ENCODE results near the gene MAGT1. TPM values are rescaled to one million over a fixed set of nuclear protein-coding genes. Genes with fewer than 3 reads are reported as not detected.
"Not testable (repeated sequence)": the region's sequence is repeated elsewhere in the genome, so short reads cannot be mapped to it uniquely, and the experiment has no call there.

Gene MAGT1
- total and polyA plus RNA-seq, 9 donors: 36.1 to 54.4 (median 43.5) TPM

GRCh38 chrX:77892887-77893286 lies 2.3 kb downstream of the MAGT1 start:
- WGBS (ENCODE audit: insufficient coverage): no CpG with 5 or more reads among the region's 2 CpGs
- DNase-seq: no peak
- no peak overlapping the region for H3K4me3 ChIP-seq (ENCODE audit: low read length)
- no peaks in the 10 kb centered on the region for H3K36me3 ChIP-seq (ENCODE audit: control insufficient read depth, insufficient read depth, low read length)
- no peaks in the 10 kb centered on the region for H3K9me3 ChIP-seq (replicated peaks; ENCODE audit: control insufficient read depth, low read depth, low read length)
- H3K27me3 ChIP-seq (ENCODE audit: control insufficient read depth, insufficient read depth, low read length): no peaks in the 10 kb centered on the region
- H3K4me1 ChIP-seq (ENCODE audit: control insufficient read depth, insufficient read depth, low read length): no peaks in the 10 kb centered on the region
- H3K27ac ChIP-seq (ENCODE audit: low read length): no peak overlapping the region

DNA sequence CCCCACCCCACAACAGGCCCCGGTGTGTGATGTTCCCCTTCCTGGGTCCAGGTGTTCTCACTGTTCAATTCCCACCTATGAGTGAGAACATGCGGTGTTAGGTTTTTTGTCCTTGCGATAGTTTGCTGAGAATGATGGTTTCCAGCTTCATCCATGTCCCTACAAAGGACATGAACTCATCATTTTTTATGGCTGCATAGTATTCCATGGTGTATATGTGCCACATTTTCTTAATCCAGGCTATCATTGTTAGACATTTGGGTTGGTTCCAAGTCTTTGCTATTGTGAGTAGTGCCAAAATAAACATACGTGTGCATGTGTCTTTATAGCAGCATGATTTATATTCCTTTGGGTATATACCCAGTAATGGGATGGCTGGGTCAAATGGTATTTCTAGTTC lies 13.8 kb downstream of the MAGT1 start:
- no CpG with 5 or more reads among the region's 4 CpGs for WGBS (ENCODE audit: insufficient coverage)
- not testable (repeated sequence) for H3K27me3 ChIP-seq (ENCODE audit: control insufficient read depth, insufficient read depth, low read length); H3K9me3 ChIP-seq (replicated peaks; ENCODE audit: control insufficient read depth, low read depth, low read length); H3K27ac ChIP-seq (ENCODE audit: low read length); H3K4me3 ChIP-seq (ENCODE audit: low read length); DNase-seq; H3K36me3 ChIP-seq (ENCODE audit: control insufficient read depth, insufficient read depth, low read length); H3K4me1 ChIP-seq (ENCODE audit: control insufficient read depth, insufficient read depth, low read length)

DNA sequence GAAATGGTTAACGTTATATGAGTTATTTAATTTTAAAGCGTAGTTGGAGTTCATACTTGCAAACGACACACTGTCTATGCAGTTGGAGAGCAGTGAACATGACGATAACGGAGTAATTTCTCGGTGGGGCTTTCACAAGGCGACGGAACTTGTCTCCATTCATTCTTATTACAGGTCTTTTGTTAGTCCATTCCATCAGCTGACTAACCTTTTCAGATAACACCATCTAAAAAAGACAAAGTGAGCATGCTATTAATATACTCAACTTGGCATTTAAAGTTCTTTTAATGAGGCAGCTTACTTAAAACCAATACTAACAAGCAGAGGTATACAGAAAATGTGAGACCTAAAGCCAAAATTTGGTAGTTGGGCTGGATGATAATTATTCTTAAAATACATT lies 19.9 kb downstream of the MAGT1 start:
- no peak for DNase-seq
- WGBS (ENCODE audit: insufficient coverage): no CpG with 5 or more reads among the region's 8 CpGs

DNA sequence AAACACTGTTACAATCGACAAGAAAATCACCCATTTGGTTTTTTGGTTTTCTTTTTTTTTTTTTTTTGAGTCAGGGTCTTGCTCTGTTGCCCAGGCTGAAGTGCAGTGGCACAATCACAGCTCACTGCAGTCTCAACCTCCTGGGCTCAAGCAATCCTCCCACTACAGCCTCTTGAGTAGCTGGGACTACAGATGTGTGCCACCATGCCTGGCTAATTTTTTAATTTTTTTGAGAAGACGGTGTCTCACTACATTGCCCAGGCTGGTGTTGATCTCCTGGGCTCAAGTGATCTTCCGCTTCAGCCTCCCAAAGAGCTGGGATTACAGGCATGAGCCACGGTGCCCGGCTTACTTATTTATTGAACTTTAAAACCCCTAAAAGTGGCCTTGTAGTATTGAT lies 63.7 kb downstream of the MAGT1 start:
- not testable (repeated sequence) for H3K4me1 ChIP-seq (ENCODE audit: control insufficient read depth, insufficient read depth, low read length); DNase-seq; H3K27ac ChIP-seq (ENCODE audit: low read length); H3K36me3 ChIP-seq (ENCODE audit: control insufficient read depth, insufficient read depth, low read length); H3K9me3 ChIP-seq (replicated peaks; ENCODE audit: control insufficient read depth, low read depth, low read length); H3K4me3 ChIP-seq (ENCODE audit: low read length); H3K27me3 ChIP-seq (ENCODE audit: control insufficient read depth, insufficient read depth, low read length)
- WGBS (ENCODE audit: insufficient coverage): 86% methylated on average over 1 of the region's 5 CpGs

More for the DNA sequence above, 19.9 kb downstream of the MAGT1 start:
- H3K9me3 ChIP-seq (replicated peaks; ENCODE audit: control insufficient read depth, low read depth, low read length): no peaks in the 10 kb centered on the region
- H3K27ac ChIP-seq (ENCODE audit: low read length): no peak overlapping the region
- H3K36me3 ChIP-seq (ENCODE audit: control insufficient read depth, insufficient read depth, low read length): no peaks in the 10 kb centered on the region
- H3K27me3 ChIP-seq (ENCODE audit: control insufficient read depth, insufficient read depth, low read length): no peaks in the 10 kb centered on the region
- H3K4me3 ChIP-seq (ENCODE audit: low read length): no peak overlapping the region
- no peaks in the 10 kb centered on the region for H3K4me1 ChIP-seq (ENCODE audit: control insufficient read depth, insufficient read depth, low read length)

DNA sequence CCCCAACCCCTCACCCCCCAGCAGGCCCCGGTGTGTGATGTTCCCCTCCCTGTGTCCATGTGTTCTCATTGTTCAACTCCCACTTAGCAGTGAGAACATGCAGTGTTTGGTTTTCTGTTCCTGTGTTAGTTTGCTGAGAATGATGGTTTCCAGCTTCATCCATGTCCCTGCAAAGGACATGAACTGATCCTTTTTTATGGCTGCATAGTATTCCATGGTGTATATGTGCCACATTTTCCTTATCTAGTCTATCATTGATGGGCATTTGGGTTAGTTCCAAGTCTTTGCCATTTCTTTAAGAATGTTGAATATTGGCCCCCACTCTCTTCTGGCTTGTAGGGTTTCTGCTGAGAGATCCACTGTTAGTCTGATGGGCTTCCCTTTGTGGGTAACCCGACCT lies 73.2 kb downstream of the MAGT1 start:
- H3K27me3 ChIP-seq (ENCODE audit: control insufficient read depth, insufficient read depth, low read length); H3K27ac ChIP-seq (ENCODE audit: low read length); DNase-seq; H3K9me3 ChIP-seq (replicated peaks; ENCODE audit: control insufficient read depth, low read depth, low read length); H3K4me1 ChIP-seq (ENCODE audit: control insufficient read depth, insufficient read depth, low read length); H3K36me3 ChIP-seq (ENCODE audit: control insufficient read depth, insufficient read depth, low read length); H3K4me3 ChIP-seq (ENCODE audit: low read length): not testable (repeated sequence)
- WGBS (ENCODE audit: insufficient coverage): no CpG with 5 or more reads among the region's 2 CpGs

DNA sequence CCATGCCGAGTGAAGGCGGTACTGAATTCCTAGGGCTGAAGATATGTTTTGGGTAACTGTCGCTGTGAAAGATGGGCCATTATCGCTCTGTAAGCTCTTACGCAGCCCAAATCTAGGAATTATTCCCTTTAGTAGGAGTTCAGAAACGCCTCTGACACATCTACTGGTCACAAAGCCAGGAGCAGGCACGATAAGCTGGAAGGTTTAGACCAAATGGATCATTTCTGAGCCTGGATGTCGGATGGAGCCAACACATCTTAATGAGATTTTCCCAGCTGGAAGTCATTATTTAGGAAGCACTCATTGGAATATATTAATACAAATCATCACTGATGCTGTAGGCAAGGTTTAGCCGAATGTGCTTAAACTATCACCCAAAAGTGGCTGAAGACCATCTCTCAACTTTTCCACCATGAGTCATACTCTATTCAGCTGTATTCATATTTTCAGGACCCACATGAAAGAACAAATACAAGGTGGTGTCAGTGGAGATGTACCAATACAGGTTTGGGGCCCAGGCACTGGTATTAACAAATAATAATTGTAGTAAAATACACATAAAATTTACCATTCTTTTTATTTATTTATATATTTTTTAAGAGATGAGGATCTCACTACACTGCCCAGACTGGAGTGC lies 75.0 kb downstream of the MAGT1 start:
- Histone ChIP-seq H3K36me3 (ENCODE audit: control insufficient read depth, insufficient read depth, low read length) (no peaks in the 10 kb centered on the region), H3K9me3 (replicated peaks; ENCODE audit: control insufficient read depth, low read depth, low read length) (no peaks in the 10 kb centered on the region), H3K27ac (ENCODE audit: low read length) (no peak overlapping the region), H3K27me3 (ENCODE audit: control insufficient read depth, insufficient read depth, low read length) (no peaks in the 10 kb centered on the region), H3K4me3 (ENCODE audit: low read length) (no peak overlapping the region), H3K4me1 (ENCODE audit: control insufficient read depth, insufficient read depth, low read length) (no peaks in the 10 kb centered on the region)
- 57% methylated on average over 2 of the region's 9 CpGs for WGBS (ENCODE audit: insufficient coverage)
- peak; percentile 57 for DNase-seq

GRCh38 chrX:77814210-77814609 lies 81.0 kb downstream of the MAGT1 start:
- peak; percentile 2 for DNase-seq
- H3K27ac ChIP-seq (ENCODE audit: low read length): no peak overlapping the region
- no peaks in the 10 kb centered on the region for H3K27me3 ChIP-seq (ENCODE audit: control insufficient read depth, insufficient read depth, low read length)
- peaks cover 2% of the 10 kb centered on the region for H3K9me3 ChIP-seq (replicated peaks; ENCODE audit: control insufficient read depth, low read depth, low read length)
- H3K4me1 ChIP-seq (ENCODE audit: control insufficient read depth, insufficient read depth, low read length): no peaks in the 10 kb centered on the region
- H3K36me3 ChIP-seq (ENCODE audit: control insufficient read depth, insufficient read depth, low read length): no peaks in the 10 kb centered on the region
- no CpG with 5 or more reads among the region's 1 CpG for WGBS (ENCODE audit: insufficient coverage)
- H3K4me3 ChIP-seq (ENCODE audit: low read length): no peak overlapping the region

GRCh38 chrX:77802201-77802600 lies 93.0 kb downstream of the MAGT1 start:
- no peak overlapping the region for H3K4me3 ChIP-seq (ENCODE audit: low read length)
- no peaks in the 10 kb centered on the region for H3K27me3 ChIP-seq (ENCODE audit: control insufficient read depth, insufficient read depth, low read length)
- no peak overlapping the region for H3K27ac ChIP-seq (ENCODE audit: low read length)
- DNase-seq: no peak
- no peaks in the 10 kb centered on the region for H3K36me3 ChIP-seq (ENCODE audit: control insufficient read depth, insufficient read depth, low read length)
- H3K4me1 ChIP-seq (ENCODE audit: control insufficient read depth, insufficient read depth, low read length): no peaks in the 10 kb centered on the region
- no CpG with 5 or more reads among the region's 1 CpG for WGBS (ENCODE audit: insufficient coverage)
- no peaks in the 10 kb centered on the region for H3K9me3 ChIP-seq (replicated peaks; ENCODE audit: control insufficient read depth, low read depth, low read length)

DNA sequence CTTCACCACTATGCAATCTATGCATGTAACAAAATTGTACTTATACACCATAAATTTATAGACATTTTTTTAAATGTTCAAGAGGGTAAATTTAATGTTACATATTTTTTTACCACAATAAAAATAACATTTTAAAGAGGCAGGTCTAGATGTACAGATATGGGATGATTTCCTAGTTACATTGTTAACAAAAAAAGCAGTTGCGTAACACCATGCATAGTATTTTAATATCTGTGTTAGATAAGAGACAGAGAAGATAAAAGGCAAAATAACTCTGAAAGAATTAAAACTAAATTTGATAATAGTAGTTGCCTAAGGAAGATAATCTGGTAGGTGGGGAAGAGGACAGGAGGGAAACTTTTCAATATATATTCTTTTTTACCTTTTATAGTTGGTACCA lies 100.1 kb downstream of the MAGT1 start:
- no peak overlapping the region for H3K27ac ChIP-seq (ENCODE audit: low read length)
- H3K9me3 ChIP-seq (replicated peaks; ENCODE audit: control insufficient read depth, low read depth, low read length): no peaks in the 10 kb centered on the region
- H3K27me3 ChIP-seq (ENCODE audit: control insufficient read depth, insufficient read depth, low read length): no peaks in the 10 kb centered on the region
- no peaks in the 10 kb centered on the region for H3K4me1 ChIP-seq (ENCODE audit: control insufficient read depth, insufficient read depth, low read length)
- WGBS (ENCODE audit: insufficient coverage): no CpG with 5 or more reads among the region's 1 CpG
- H3K36me3 ChIP-seq (ENCODE audit: control insufficient read depth, insufficient read depth, low read length): no peaks in the 10 kb centered on the region
- DNase-seq: no peak
- no peak overlapping the region for H3K4me3 ChIP-seq (ENCODE audit: low read length)

- no CpG with 5 or more reads among the region's 6 CpGs for WGBS (ENCODE audit: insufficient coverage)
- Histone ChIP-seq H3K4me3 (ENCODE audit: low read length) (no peak overlapping the region), H3K27me3 (ENCODE audit: control insufficient read depth, insufficient read depth, low read length) (no peaks in the 10 kb centered on the region), H3K27ac (ENCODE audit: low read length) (no peak overlapping the region), H3K9me3 (replicated peaks; ENCODE audit: control insufficient read depth, low read depth, low read length) (no peaks in the 10 kb centered on the region), H3K36me3 (ENCODE audit: control insufficient read depth, insufficient read depth, low read length) (no peaks in the 10 kb centered on the region), H3K4me1 (ENCODE audit: control insufficient read depth, insufficient read depth, low read length) (no peaks in the 10 kb centered on the region)
- no peak for DNase-seq
These were observed 101.3 kb downstream of the MAGT1 start for GRCh38 chrX:77793946-77794345.

DNA sequence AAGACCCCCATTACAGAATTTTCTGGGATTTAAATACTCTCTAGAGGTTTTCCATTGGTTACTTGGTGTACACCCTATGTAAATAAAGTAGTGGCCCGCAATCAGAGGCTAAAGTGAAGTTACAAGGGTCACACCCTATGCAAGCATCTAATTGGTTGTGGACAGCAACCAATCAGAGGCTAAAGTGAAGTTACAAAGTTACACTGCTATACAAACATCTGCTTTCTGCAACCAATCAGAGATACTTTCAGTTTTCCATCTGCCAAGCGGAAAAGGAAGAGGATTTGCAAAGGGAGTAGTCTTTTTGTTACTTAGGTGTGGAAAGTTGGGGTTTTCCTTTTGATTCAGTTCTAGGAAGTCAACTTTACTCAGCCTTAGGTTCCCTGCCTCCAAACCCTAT lies 107.2 kb downstream of the MAGT1 start:
- Histone ChIP-seq H3K4me1 (ENCODE audit: control insufficient read depth, insufficient read depth, low read length) (no peaks in the 10 kb centered on the region), H3K36me3 (ENCODE audit: control insufficient read depth, insufficient read depth, low read length) (no peaks in the 10 kb centered on the region), H3K27me3 (ENCODE audit: control insufficient read depth, insufficient read depth, low read length) (no peaks in the 10 kb centered on the region), H3K4me3 (ENCODE audit: low read length) (no peak overlapping the region), H3K9me3 (replicated peaks; ENCODE audit: control insufficient read depth, low read depth, low read length) (no peaks in the 10 kb centered on the region), H3K27ac (ENCODE audit: low read length) (no peak overlapping the region)
- no CpG with 5 or more reads among the region's 2 CpGs for WGBS (ENCODE audit: insufficient coverage)
- peak; percentile 58 for DNase-seq

All from muscle of leg (tissue), 11 donors.